ENCODE data around the gene SNCAIP.

Gene SNCAIP

GRCh38 chr5:122287101-122287500, 24.9 kb upstream of the SNCAIP start:
- no peak overlapping the region for H3K27ac ChIP-seq
- no peak for TF ChIP-seq CTCF (conservative IDR thresholded peaks at IDR 0.05)

- TF ChIP-seq CTCF (conservative IDR thresholded peaks at IDR 0.05) = no peak
- no peak overlapping the region for H3K27ac ChIP-seq
Measured at GRCh38 chr5:122291000-122291901, 20.8 kb upstream of the SNCAIP start.

- no peak overlapping the region for H3K27ac ChIP-seq
- no peak for TF ChIP-seq CTCF (conservative IDR thresholded peaks at IDR 0.05)
Measured at GRCh38 chr5:122292332-122292731, 19.7 kb upstream of the SNCAIP start.

GRCh38 chr5:122295138-122295537, 16.9 kb upstream of the SNCAIP start:
- TF ChIP-seq CTCF (conservative IDR thresholded peaks at IDR 0.05) = no peak
- no peak overlapping the region for H3K27ac ChIP-seq

GRCh38 chr5:122296871-122297270, 15.2 kb upstream of the SNCAIP start:
- no peak overlapping the region for H3K27ac ChIP-seq
- no peak for TF ChIP-seq CTCF (conservative IDR thresholded peaks at IDR 0.05)

GRCh38 chr5:122297587-122298298, 14.3 kb upstream of the SNCAIP start:
- no peak overlapping the region for H3K27ac ChIP-seq
- TF ChIP-seq CTCF (conservative IDR thresholded peaks at IDR 0.05) = no peak

- no peak overlapping the region for H3K27ac ChIP-seq
- no peak for TF ChIP-seq CTCF (conservative IDR thresholded peaks at IDR 0.05)
Measured at GRCh38 chr5:122300374-122300773, 11.7 kb upstream of the SNCAIP start.
